ENCODE results near the gene KLHL28. TPM values are rescaled to one million over a fixed set of nuclear protein-coding genes. Genes with fewer than 3 reads are reported as not detected.

KLHL28 gene
- polyA plus RNA-seq (2013, experiment 1 of 2) = 8.8 TPM
- polyA plus RNA-seq (2013, experiment 2 of 2) = 9.5 TPM

GRCh38 chr14:44961554-44962333 lies at the start of gene KLHL28, which contains the start of gene TOGARAM1:
TSS of gene KLHL28 (minus strand) at chr14:44961947. CDS start at chr14:44945928, 16,019 bp downstream.
TSS of gene TOGARAM1 (plus strand) at chr14:44962190. CDS start at chr14:44962422, 232 bp downstream.
- WGBS, 2 experiments (ENCODE audit: insufficient coverage in 2 of 2) = 0% methylated on average over 29 to 34 of the region's 37 CpGs
- H3K4me1 ChIP-seq (ENCODE audit: control insufficient read depth, insufficient read depth, low read length, poor library complexity, severe bottlenecking) = peaks cover 5% of the 10 kb centered on the region
- peaks cover 3% of the 10 kb centered on the region for H3K36me3 ChIP-seq (ENCODE audit: control insufficient read depth, insufficient read depth, low read length)
- H3K9me3 ChIP-seq (ENCODE audit: control insufficient read depth, low read length) = no peaks in the 10 kb centered on the region
- H3K4me3 ChIP-seq (ENCODE audit: extremely low read depth, insufficient read depth, low read length, poor library complexity, severe bottlenecking) = peak within 1 kb of the TSS; percentile 90
- peak within 1 kb of the TSS; percentile 86 for H3K27ac ChIP-seq (ENCODE audit: low read depth, low read length, severe bottlenecking)

GRCh38 chr14:45003924-45004323 lies 42.2 kb upstream of the KLHL28 start:
- Histone ChIP-seq H3K27ac (ENCODE audit: low read depth, low read length, severe bottlenecking) (no peak overlapping the region), H3K36me3 (ENCODE audit: control insufficient read depth, insufficient read depth, low read length) (peaks cover 30% of the 10 kb centered on the region), H3K4me1 (ENCODE audit: control insufficient read depth, insufficient read depth, low read length, poor library complexity, severe bottlenecking) (no peaks in the 10 kb centered on the region), H3K4me3 (ENCODE audit: extremely low read depth, insufficient read depth, low read length, poor library complexity, severe bottlenecking) (no peak overlapping the region), H3K9me3 (ENCODE audit: control insufficient read depth, low read length) (no peaks in the 10 kb centered on the region)
- 100% methylated on average over 2 of the region's 2 CpGs for WGBS, 2 experiments (ENCODE audit: insufficient coverage in 2 of 2)

DNA sequence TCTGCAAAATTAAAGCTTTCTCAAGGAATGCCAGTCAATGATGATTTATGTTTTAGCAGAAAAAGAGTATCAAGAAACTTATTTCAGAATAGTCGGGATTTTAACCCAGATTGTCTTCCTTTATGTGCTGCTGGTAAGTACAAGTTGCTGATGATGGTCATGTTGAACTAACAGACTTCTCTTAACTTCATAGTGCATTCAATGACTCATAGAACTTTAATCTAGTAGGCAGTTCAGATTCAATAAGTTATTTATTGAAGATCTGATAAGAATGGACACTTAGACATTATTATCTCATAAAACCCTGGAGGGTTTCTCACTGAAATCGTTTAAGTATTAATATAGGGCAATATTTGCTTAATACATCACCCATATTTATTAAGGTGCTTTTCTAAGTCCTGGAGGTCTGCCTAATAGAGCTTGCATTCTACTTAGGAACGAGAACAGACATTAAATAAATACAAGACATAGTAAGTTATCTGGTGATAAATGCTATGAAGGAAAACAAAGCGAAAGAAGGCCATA lies 34.1 kb upstream of the KLHL28 start:
- Histone ChIP-seq H3K36me3 (ENCODE audit: control insufficient read depth, insufficient read depth, low read length) (peaks cover 25% of the 10 kb centered on the region), H3K9me3 (ENCODE audit: control insufficient read depth, low read length) (no peaks in the 10 kb centered on the region), H3K27ac (ENCODE audit: low read depth, low read length, severe bottlenecking) (no peak overlapping the region), H3K4me3 (ENCODE audit: extremely low read depth, insufficient read depth, low read length, poor library complexity, severe bottlenecking) (no peak overlapping the region), H3K4me1 (ENCODE audit: control insufficient read depth, insufficient read depth, low read length, poor library complexity, severe bottlenecking) (no peaks in the 10 kb centered on the region)
- 80% methylated on average over 1 of the region's 4 CpGs; no CpG with 5 or more reads in 1 of the 2 experiments for WGBS, 2 experiments (ENCODE audit: insufficient coverage in 2 of 2)

DNA sequence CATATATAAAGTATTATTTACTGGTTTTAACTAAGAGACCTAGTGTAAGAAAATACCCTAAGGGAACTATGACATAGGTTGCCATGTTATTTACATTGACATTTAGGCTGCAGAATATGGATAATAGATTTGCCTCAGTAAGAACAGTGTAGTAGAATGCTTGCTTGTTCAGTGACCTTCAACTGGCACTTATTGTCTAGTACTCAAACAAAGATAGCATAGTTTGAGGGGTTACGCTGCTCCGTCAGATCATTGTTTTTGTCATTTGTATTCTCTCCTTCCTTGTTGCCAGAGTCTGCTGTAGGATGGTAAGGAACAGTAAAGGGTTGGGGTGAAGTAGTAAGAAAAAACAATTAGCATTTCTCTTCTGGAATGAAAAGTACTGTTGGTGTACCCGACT lies 33.4 kb upstream of the KLHL28 start:
- WGBS, 2 experiments (ENCODE audit: insufficient coverage in 2 of 2) = 100% methylated on average over 2 of the region's 3 CpGs; no CpG with 5 or more reads in 1 of the 2 experiments
- no peak overlapping the region for H3K4me3 ChIP-seq (ENCODE audit: extremely low read depth, insufficient read depth, low read length, poor library complexity, severe bottlenecking)
- H3K27ac ChIP-seq (ENCODE audit: low read depth, low read length, severe bottlenecking) = no peak overlapping the region
- no peaks in the 10 kb centered on the region for H3K9me3 ChIP-seq (ENCODE audit: control insufficient read depth, low read length)
- H3K4me1 ChIP-seq (ENCODE audit: control insufficient read depth, insufficient read depth, low read length, poor library complexity, severe bottlenecking) = no peaks in the 10 kb centered on the region
- H3K36me3 ChIP-seq (ENCODE audit: control insufficient read depth, insufficient read depth, low read length) = peaks cover 20% of the 10 kb centered on the region

DNA sequence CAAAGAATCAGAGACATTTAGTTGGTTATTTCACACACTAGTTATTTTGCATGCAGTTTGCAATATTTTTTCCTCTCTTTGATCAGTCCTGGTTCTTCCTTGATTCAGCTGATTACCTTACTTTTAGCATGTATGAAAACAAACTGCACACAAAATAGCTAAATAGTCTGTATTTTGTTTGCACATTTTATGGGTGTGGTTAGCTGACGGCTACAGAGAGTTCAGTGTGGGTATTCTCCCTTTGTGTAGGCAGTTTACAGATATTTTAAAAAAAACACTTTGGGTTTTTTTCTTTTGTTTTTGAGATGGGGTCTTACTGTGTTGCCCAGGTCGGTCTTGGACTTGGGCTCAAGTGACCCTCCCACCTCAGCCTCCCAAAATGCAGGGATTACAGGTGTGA lies 28.8 kb upstream of the KLHL28 start:
- WGBS, 2 experiments (ENCODE audit: insufficient coverage in 2 of 2) = 100% methylated on average over 1 of the region's 2 CpGs; no CpG with 5 or more reads in 1 of the 2 experiments
- Histone ChIP-seq H3K36me3 (ENCODE audit: control insufficient read depth, insufficient read depth, low read length) (no peaks in the 10 kb centered on the region), H3K9me3 (ENCODE audit: control insufficient read depth, low read length) (no peaks in the 10 kb centered on the region), H3K4me1 (ENCODE audit: control insufficient read depth, insufficient read depth, low read length, poor library complexity, severe bottlenecking) (no peaks in the 10 kb centered on the region), H3K27ac (ENCODE audit: low read depth, low read length, severe bottlenecking) (no peak overlapping the region), H3K4me3 (ENCODE audit: extremely low read depth, insufficient read depth, low read length, poor library complexity, severe bottlenecking) (no peak overlapping the region)

GRCh38 chr14:44989497-44990440 lies 28.0 kb upstream of the KLHL28 start:
- 72 to 88% methylated on average over 1 to 2 of the region's 3 CpGs for WGBS, 2 experiments (ENCODE audit: insufficient coverage in 2 of 2)
- Histone ChIP-seq H3K9me3 (ENCODE audit: control insufficient read depth, low read length) (no peaks in the 10 kb centered on the region), H3K27ac (ENCODE audit: low read depth, low read length, severe bottlenecking) (no peak overlapping the region), H3K36me3 (ENCODE audit: control insufficient read depth, insufficient read depth, low read length) (no peaks in the 10 kb centered on the region), H3K4me1 (ENCODE audit: control insufficient read depth, insufficient read depth, low read length, poor library complexity, severe bottlenecking) (no peaks in the 10 kb centered on the region), H3K4me3 (ENCODE audit: extremely low read depth, insufficient read depth, low read length, poor library complexity, severe bottlenecking) (no peak overlapping the region)

- H3K27ac ChIP-seq (ENCODE audit: low read depth, low read length, severe bottlenecking) = no peak overlapping the region
- H3K4me3 ChIP-seq (ENCODE audit: extremely low read depth, insufficient read depth, low read length, poor library complexity, severe bottlenecking) = no peak overlapping the region
- H3K36me3 ChIP-seq (ENCODE audit: control insufficient read depth, insufficient read depth, low read length) = no peaks in the 10 kb centered on the region
- 87 to 100% methylated on average over 2 of the region's 2 CpGs for WGBS, 2 experiments (ENCODE audit: insufficient coverage in 2 of 2)
- no peaks in the 10 kb centered on the region for H3K9me3 ChIP-seq (ENCODE audit: control insufficient read depth, low read length)
- H3K4me1 ChIP-seq (ENCODE audit: control insufficient read depth, insufficient read depth, low read length, poor library complexity, severe bottlenecking) = no peaks in the 10 kb centered on the region
These were observed 26.9 kb upstream of the KLHL28 start for GRCh38 chr14:44988694-44989093.

GRCh38 chr14:44982594-44982993 lies 20.8 kb upstream of the KLHL28 start:
- Histone ChIP-seq H3K36me3 (ENCODE audit: control insufficient read depth, insufficient read depth, low read length) (no peaks in the 10 kb centered on the region), H3K27ac (ENCODE audit: low read depth, low read length, severe bottlenecking) (no peak overlapping the region)
- WGBS, 2 experiments (ENCODE audit: insufficient coverage in 2 of 2) = 100% methylated on average over 1 of the region's 2 CpGs

DNA sequence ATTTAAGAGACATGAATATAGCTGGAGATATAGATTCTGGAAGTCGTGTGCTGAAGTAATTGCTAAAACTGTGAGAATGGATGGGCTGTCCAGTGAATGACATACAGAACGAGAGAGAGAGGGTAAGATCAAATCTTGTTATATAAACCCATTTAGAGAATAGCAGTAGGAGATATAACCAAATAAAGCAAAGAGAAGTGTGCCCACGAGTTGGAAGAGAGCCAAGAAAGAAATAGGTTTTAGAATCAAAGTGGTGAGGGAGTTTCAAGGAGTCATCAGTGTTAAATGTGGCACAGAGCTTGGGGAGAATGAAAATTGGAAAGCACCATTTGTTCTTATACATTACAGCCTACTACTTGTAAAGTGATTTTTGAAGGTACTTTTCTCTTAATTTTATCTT lies 19.5 kb upstream of the KLHL28 start:
- no peak overlapping the region for H3K27ac ChIP-seq (ENCODE audit: low read depth, low read length, severe bottlenecking)
- WGBS, 2 experiments (ENCODE audit: insufficient coverage in 2 of 2) = 83% methylated on average over 2 of the region's 3 CpGs; no CpG with 5 or more reads in 1 of the 2 experiments
- no peaks in the 10 kb centered on the region for H3K4me1 ChIP-seq (ENCODE audit: control insufficient read depth, insufficient read depth, low read length, poor library complexity, severe bottlenecking)
- H3K4me3 ChIP-seq (ENCODE audit: extremely low read depth, insufficient read depth, low read length, poor library complexity, severe bottlenecking) = no peak overlapping the region
- no peaks in the 10 kb centered on the region for H3K36me3 ChIP-seq (ENCODE audit: control insufficient read depth, insufficient read depth, low read length)
- H3K9me3 ChIP-seq (ENCODE audit: control insufficient read depth, low read length) = no peaks in the 10 kb centered on the region

More at GRCh38 chr14:44982594-44982993, 20.8 kb upstream of the KLHL28 start:
- Histone ChIP-seq H3K4me3 (ENCODE audit: extremely low read depth, insufficient read depth, low read length, poor library complexity, severe bottlenecking) (no peak overlapping the region), H3K9me3 (ENCODE audit: control insufficient read depth, low read length) (no peaks in the 10 kb centered on the region), H3K4me1 (ENCODE audit: control insufficient read depth, insufficient read depth, low read length, poor library complexity, severe bottlenecking) (no peaks in the 10 kb centered on the region)

GRCh38 chr14:44979740-44980356 lies 18.1 kb upstream of the KLHL28 start:
- no peaks in the 10 kb centered on the region for H3K9me3 ChIP-seq (ENCODE audit: control insufficient read depth, low read length)

More at GRCh38 chr14:44979740-44980356, 18.1 kb upstream of the KLHL28 start:
- Histone ChIP-seq H3K4me1 (ENCODE audit: control insufficient read depth, insufficient read depth, low read length, poor library complexity, severe bottlenecking) (no peaks in the 10 kb centered on the region), H3K36me3 (ENCODE audit: control insufficient read depth, insufficient read depth, low read length) (no peaks in the 10 kb centered on the region), H3K27ac (ENCODE audit: low read depth, low read length, severe bottlenecking) (no peak overlapping the region), H3K4me3 (ENCODE audit: extremely low read depth, insufficient read depth, low read length, poor library complexity, severe bottlenecking) (no peak overlapping the region)

Data from mesodermal cell (in vitro differentiated cells).